Astrocyte (in vitro differentiated cells and primary cell): ENCODE results near the gene KRTAP3-3. TPM values are rescaled to one million over a fixed set of nuclear protein-coding genes. Genes with fewer than 3 reads are reported as not detected.

Source experiments
- DNase-seq: peaks from one replicate; pipeline ENCODE4 v3.0.0-alpha.2; 2010; ENCODE audit warnings: low read depth
- FAIRE-seq: peaks from 2 replicates; lab custom pipeline; 2011; peaks lifted over from hg19 to GRCh38; lab: Jason Lieb, UNC
- H2AFZ ChIP-seq: 2 replicates; pipeline ENCODE4 v1.6.0; 2012; ENCODE audit warnings: low read depth, low read length, inconsistent platforms
- H3K27ac ChIP-seq: 2 replicates; pipeline ENCODE4 v1.5.1; 2011; ENCODE audit warnings: low read depth, low read length, inconsistent platforms
- H3K27me3 ChIP-seq: 2 replicates; pipeline ENCODE4 v1.6.0; 2011; ENCODE audit warnings: low read length, inconsistent platforms; ENCODE audit not compliant: insufficient read depth
- H3K36me3 ChIP-seq: 2 replicates; pipeline ENCODE4 v1.5.1; 2011; ENCODE audit warnings: low read length, inconsistent platforms; ENCODE audit not compliant: insufficient read depth
- H3K4me1 ChIP-seq: 2 replicates; pipeline ENCODE4 v1.5.1; 2011; ENCODE audit warnings: low read length, inconsistent platforms; ENCODE audit not compliant: insufficient read depth
- H3K4me2 ChIP-seq: 2 replicates; pipeline ENCODE4 v1.6.0; 2012; ENCODE audit warnings: low read length, inconsistent platforms
- H3K4me3 ChIP-seq: 2 replicates; pipeline ENCODE4 v1.5.1; 2011; ENCODE audit warnings: low read depth, mild to moderate bottlenecking, low read length, inconsistent platforms; ENCODE audit not compliant: insufficient read depth
- H3K79me2 ChIP-seq: 2 replicates; pipeline ENCODE4 v1.6.0; 2012; ENCODE audit warnings: mild to moderate bottlenecking, low read length, inconsistent platforms; ENCODE audit not compliant: insufficient read depth
- H3K9ac ChIP-seq: 2 replicates; pipeline ENCODE4 v1.6.0; 2012; ENCODE audit warnings: mild to moderate bottlenecking, low read length, inconsistent platforms
- H3K9me3 ChIP-seq: 2 replicates; pipeline ENCODE4 v1.5.1; 2012; ENCODE audit warnings: low read depth, mild to moderate bottlenecking, low read length, inconsistent platforms; ENCODE audit not compliant: insufficient read depth
- H4K20me1 ChIP-seq: 2 replicates; pipeline ENCODE4 v1.6.0; 2012; ENCODE audit warnings: low read length, inconsistent platforms; ENCODE audit not compliant: insufficient read depth
- H3K27ac Mint-ChIP-seq: one replicate; pipeline ENCODE4 v1.8.0; 2021; ENCODE audit warnings: mild to moderate bottlenecking, mixed read lengths; ENCODE audit not compliant: unreplicated experiment
- H3K27me3 Mint-ChIP-seq: one replicate; pipeline ENCODE4 v1.8.0; 2021; ENCODE audit warnings: low read depth, mixed read lengths; ENCODE audit not compliant: unreplicated experiment
- H3K36me3 Mint-ChIP-seq: one replicate; pipeline ENCODE4 v1.8.0; 2021; ENCODE audit warnings: low read depth, mixed read lengths; ENCODE audit not compliant: unreplicated experiment
- H3K4me1 Mint-ChIP-seq: one replicate; pipeline ENCODE4 v1.8.0; 2021; ENCODE audit warnings: low read depth, mixed read lengths; ENCODE audit not compliant: unreplicated experiment
- H3K4me3 Mint-ChIP-seq: one replicate; pipeline ENCODE4 v1.8.0; 2021; ENCODE audit warnings: mild to moderate bottlenecking, moderate library complexity, mixed read lengths; ENCODE audit not compliant: unreplicated experiment
- H3K9me3 Mint-ChIP-seq: one replicate; pipeline ENCODE4 v1.8.0; 2021; ENCODE audit warnings: mild to moderate bottlenecking, mixed read lengths; ENCODE audit not compliant: unreplicated experiment
- EZH2 ChIP-seq: IDR thresholded peaks from 2 replicates; pipeline ENCODE4 v1.6.1; 2012; ENCODE audit warnings: mild to moderate bottlenecking, low read length, inconsistent platforms; ENCODE audit not compliant: insufficient read depth
- total RNA-seq: library from RNA; stranded (reverse); gene quantifications from 2 replicates; pipeline ENCODE4 v1.2.1, GENCODE V29; 2021
- TF ChIP-seq, protein P1 (sequence below): IDR thresholded peaks from 2 replicates; pipeline ENCODE4 v1.5.1; 2011; ENCODE audit warnings: low read depth, mild to moderate bottlenecking, inconsistent platforms, low read length, moderate library complexity; ENCODE audit not compliant: insufficient read depth

KRTAP3-3 gene
- total RNA-seq, 1 donor from 2014 or later: not detected

DNA sequence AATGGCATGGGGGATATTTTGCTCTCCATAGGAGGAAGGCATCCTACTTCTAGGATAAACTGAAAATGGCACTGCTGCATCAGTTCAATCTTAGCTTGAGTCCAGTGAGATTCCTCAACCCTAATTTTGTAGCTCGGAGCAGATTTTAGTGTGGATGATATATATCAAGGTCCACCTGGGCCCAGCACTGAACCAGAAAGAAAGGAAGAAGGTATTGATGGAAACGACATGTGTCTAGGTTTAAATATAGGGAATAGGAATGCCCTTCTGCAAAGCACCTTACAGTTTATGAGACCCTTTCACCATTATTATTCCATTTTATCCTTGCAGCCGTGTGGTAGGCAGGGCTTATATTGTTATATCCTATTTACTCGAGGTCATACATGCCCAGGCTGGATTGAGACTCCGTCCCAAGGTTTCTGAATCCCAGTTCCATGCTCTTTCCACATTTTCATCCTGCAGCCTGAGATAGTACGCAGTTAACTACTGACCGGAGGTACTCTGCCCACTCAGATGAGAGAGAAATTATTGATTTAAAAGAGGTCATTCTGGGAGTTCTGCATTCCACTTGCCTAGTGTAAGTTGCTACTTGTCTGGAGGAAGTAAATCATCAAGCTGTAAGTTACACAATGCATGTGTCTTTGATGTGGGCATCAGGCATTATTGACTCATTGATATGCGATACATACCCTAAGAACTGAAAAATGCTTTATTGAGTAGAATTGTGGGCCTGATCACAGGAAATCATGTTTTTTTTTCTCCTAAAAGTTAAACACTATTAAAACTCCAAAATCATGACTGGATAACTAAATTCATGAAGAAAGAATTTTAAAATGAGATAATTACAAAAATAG is 37.3 kb downstream of the KRTAP3-3 start:
- no peaks in the 10 kb centered on the region for H3K9me3 Mint-ChIP-seq
- H3K4me1 Mint-ChIP-seq: peaks cover 54% of the 10 kb centered on the region
- H3K4me3 ChIP-seq: no peak overlapping the region
- H3K27me3 ChIP-seq: no peaks in the 10 kb centered on the region
- no peak overlapping the region for H3K4me3 Mint-ChIP-seq
- TF ChIP-seq, protein P1, sequence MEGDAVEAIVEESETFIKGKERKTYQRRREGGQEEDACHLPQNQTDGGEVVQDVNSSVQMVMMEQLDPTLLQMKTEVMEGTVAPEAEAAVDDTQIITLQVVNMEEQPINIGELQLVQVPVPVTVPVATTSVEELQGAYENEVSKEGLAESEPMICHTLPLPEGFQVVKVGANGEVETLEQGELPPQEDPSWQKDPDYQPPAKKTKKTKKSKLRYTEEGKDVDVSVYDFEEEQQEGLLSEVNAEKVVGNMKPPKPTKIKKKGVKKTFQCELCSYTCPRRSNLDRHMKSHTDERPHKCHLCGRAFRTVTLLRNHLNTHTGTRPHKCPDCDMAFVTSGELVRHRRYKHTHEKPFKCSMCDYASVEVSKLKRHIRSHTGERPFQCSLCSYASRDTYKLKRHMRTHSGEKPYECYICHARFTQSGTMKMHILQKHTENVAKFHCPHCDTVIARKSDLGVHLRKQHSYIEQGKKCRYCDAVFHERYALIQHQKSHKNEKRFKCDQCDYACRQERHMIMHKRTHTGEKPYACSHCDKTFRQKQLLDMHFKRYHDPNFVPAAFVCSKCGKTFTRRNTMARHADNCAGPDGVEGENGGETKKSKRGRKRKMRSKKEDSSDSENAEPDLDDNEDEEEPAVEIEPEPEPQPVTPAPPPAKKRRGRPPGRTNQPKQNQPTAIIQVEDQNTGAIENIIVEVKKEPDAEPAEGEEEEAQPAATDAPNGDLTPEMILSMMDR: no peak
- no peak for TF ChIP-seq EZH2
- H3K4me2 ChIP-seq: peak overlapping the region; percentile 35
- no peaks in the 10 kb centered on the region for H3K79me2 ChIP-seq
- no peaks in the 10 kb centered on the region for H3K36me3 Mint-ChIP-seq
- FAIRE-seq (peak; percentile 93), DNase-seq (peak; percentile 100)
- peak overlapping the region; percentile 73 for H3K9ac ChIP-seq
- H3K27ac ChIP-seq: peak overlapping the region; percentile 92
- peak overlapping the region; percentile 72 for H3K27ac Mint-ChIP-seq
- H3K9me3 ChIP-seq: no peaks in the 10 kb centered on the region
- peaks cover 54% of the 10 kb centered on the region for H3K4me1 ChIP-seq
- no peak overlapping the region for H2AFZ ChIP-seq
- no peaks in the 10 kb centered on the region for H3K36me3 ChIP-seq
- H3K27me3 Mint-ChIP-seq: no peaks in the 10 kb centered on the region
- no peaks in the 10 kb centered on the region for H4K20me1 ChIP-seq

DNA sequence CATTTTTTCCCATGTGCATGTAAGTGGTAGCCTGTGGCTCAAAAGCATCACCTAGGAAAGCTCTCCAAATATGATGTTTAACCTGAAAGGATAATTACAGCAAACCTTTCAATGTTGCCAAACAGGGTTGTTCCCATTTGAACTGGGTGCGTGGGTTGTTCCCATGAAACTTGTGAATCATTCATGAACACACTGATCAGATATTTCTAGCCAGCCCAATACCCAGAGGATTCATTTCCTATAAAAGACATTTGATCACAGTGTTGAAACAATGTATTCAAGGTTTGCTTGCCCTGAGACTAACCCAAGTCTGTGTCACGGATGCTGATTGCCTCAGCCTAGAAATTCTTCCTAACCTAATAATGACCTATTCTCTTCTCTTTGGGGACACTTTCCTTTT is 40.1 kb downstream of the KRTAP3-3 start:
- Histone ChIP-seq H3K9me3 (no peaks in the 10 kb centered on the region), H3K4me2 (peak overlapping the region; percentile 33), H3K27me3 (no peaks in the 10 kb centered on the region), H3K36me3 (no peaks in the 10 kb centered on the region), H4K20me1 (no peaks in the 10 kb centered on the region), H3K4me3 (no peak overlapping the region), H3K27ac (peak overlapping the region; percentile 92), H3K4me1 (peaks cover 54% of the 10 kb centered on the region), H3K9ac (peak overlapping the region; percentile 73), H3K79me2 (no peaks in the 10 kb centered on the region), H2AFZ (no peak overlapping the region)
- H3K36me3 Mint-ChIP-seq: no peaks in the 10 kb centered on the region
- FAIRE-seq (peak; percentile 86), DNase-seq (peak; percentile 97)
- H3K27ac Mint-ChIP-seq: no peak overlapping the region
- no peak overlapping the region for H3K4me3 Mint-ChIP-seq
- no peaks in the 10 kb centered on the region for H3K27me3 Mint-ChIP-seq
- TF ChIP-seq, protein P1: no peak
- TF ChIP-seq EZH2: no peak
- H3K9me3 Mint-ChIP-seq: no peaks in the 10 kb centered on the region
- H3K4me1 Mint-ChIP-seq: peaks cover 55% of the 10 kb centered on the region

DNA sequence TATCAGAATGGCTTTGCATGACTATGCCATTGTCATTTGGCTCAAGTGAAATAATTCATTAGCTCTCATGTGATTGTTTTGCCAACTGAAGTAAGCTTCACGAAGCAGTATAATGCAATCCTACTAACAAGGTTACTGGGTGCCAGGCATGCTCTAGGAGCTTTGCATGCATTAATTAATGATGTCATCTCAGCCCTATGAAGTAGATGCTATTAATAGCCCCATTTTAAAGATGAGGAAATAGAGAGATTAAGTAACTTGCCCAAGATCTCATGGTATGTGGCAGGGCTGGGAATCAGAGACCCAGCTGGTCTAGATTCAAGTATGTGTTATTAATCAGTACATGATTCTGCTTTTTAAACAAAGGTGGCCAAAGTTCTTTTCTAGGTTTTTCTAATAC is 41.3 kb downstream of the KRTAP3-3 start:
- TF ChIP-seq, protein P1: no peak
- TF ChIP-seq EZH2: no peak
- H3K79me2 ChIP-seq: no peaks in the 10 kb centered on the region
- no peaks in the 10 kb centered on the region for H3K27me3 ChIP-seq
- DNase-seq (peak; percentile 97), FAIRE-seq (peak; percentile 78)
- no peaks in the 10 kb centered on the region for H3K9me3 ChIP-seq
- peak overlapping the region; percentile 80 for H3K27ac Mint-ChIP-seq
- H3K4me2 ChIP-seq: peak overlapping the region; percentile 33
- H3K4me1 Mint-ChIP-seq: peaks cover 49% of the 10 kb centered on the region
- H3K36me3 ChIP-seq: no peaks in the 10 kb centered on the region
- peak overlapping the region; percentile 92 for H3K27ac ChIP-seq
- no peaks in the 10 kb centered on the region for H3K9me3 Mint-ChIP-seq
- peaks cover 44% of the 10 kb centered on the region for H3K4me1 ChIP-seq
- no peak overlapping the region for H3K4me3 Mint-ChIP-seq
- H3K4me3 ChIP-seq: no peak overlapping the region
- H2AFZ ChIP-seq: no peak overlapping the region
- no peaks in the 10 kb centered on the region for H3K36me3 Mint-ChIP-seq
- peak overlapping the region; percentile 73 for H3K9ac ChIP-seq
- no peaks in the 10 kb centered on the region for H4K20me1 ChIP-seq
- no peaks in the 10 kb centered on the region for H3K27me3 Mint-ChIP-seq
